SK-N-MC (cell line): ENCODE measurements around the gene PLEKHA7.
"Not testable (repeated sequence)": the region's sequence is repeated elsewhere in the genome, so short reads cannot be mapped to it uniquely, and the experiment has no call there.

Experiments used
- DNase-seq: peaks from one replicate; pipeline ENCODE4 v3.0.0-alpha.2; 2011; ENCODE audit warnings: low read depth, low spot score
- H3K27ac ChIP-seq: fragments of 200-600 bp; sonication (generic); 2 replicates; pipeline ENCODE4 v1.5.1; 2016; ENCODE audit warnings: mixed run types
- H3K36me3 ChIP-seq: fragments of 200-600 bp; sonication (generic); 2 replicates; pipeline ENCODE4 v1.6.1; 2017; ENCODE audit warnings: antibody characterized with exemption, low read length, mixed read lengths; ENCODE audit not compliant: insufficient read depth
- H3K4me3 ChIP-seq: fragments of 200-600 bp; sonication (generic); 2 replicates; pipeline ENCODE4 v1.5.1; 2016
- H3K9ac ChIP-seq: fragments of 200-600 bp; sonication (generic); 2 replicates; pipeline ENCODE4 v1.8.0; 2017; ENCODE audit warnings: mixed run types, mixed read lengths; ENCODE audit not compliant: insufficient read length
- H3K9me3 ChIP-seq: fragments of 200-600 bp; sonication (generic); 2 replicates; pipeline ENCODE4 v1.6.1; 2017; ENCODE audit warnings: low read depth, mild to moderate bottlenecking, antibody characterized with exemption, low read length, moderate library complexity, mixed read lengths
- EZH2 ChIP-seq: fragments of 200-600 bp; sonication (generic); IDR thresholded peaks from one replicate; pipeline ENCODE4 v1.6.1; 2017; ENCODE audit warnings: antibody characterized with exemption
- FOXP2 ChIP-seq: optimal IDR thresholded peaks from 2 replicates; pipeline ENCODE3; 2011; ENCODE audit warnings: mild to moderate bottlenecking, moderate library complexity; ENCODE audit not compliant: insufficient read depth; ENCODE audit errors: extremely low read length, control extremely low read depth
- POLR2AphosphoS5 ChIP-seq: IDR thresholded peaks from 2 replicates; pipeline ENCODE4 v1.6.1; 2012; ENCODE audit warnings: mild to moderate bottlenecking, low read depth, low read length, borderline replicate concordance

Gene PLEKHA7

DNA sequence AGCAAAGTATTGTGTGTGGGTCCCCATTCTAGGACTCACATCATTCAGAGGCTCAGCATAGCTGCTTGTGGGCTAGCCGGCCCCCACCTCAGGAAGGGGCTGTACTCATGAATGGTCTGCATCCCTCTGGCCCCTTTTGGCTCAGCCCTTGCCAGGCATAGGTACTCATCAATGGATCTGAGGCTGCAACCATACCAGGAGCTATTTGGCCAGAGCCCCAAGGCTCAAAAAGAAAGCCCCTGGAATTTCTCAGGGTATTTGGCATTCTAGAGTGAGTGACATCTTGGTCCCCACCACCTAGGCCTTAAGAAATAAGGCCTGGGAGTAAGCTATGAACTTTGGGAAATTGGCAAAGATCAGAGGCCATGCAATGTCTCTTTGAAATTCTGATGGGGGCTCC, 38.3 kb downstream of the PLEKHA7 start:
- H3K27ac ChIP-seq = no peak overlapping the region
- H3K9me3 ChIP-seq = no peaks in the 10 kb centered on the region
- no peaks in the 10 kb centered on the region for H3K36me3 ChIP-seq
- TF ChIP-seq POLR2AphosphoS5 (no peak), EZH2 (no peak), FOXP2 (no peak)
- no peak overlapping the region for H3K9ac ChIP-seq
- no peak overlapping the region for H3K4me3 ChIP-seq
- DNase-seq = no peak

DNA sequence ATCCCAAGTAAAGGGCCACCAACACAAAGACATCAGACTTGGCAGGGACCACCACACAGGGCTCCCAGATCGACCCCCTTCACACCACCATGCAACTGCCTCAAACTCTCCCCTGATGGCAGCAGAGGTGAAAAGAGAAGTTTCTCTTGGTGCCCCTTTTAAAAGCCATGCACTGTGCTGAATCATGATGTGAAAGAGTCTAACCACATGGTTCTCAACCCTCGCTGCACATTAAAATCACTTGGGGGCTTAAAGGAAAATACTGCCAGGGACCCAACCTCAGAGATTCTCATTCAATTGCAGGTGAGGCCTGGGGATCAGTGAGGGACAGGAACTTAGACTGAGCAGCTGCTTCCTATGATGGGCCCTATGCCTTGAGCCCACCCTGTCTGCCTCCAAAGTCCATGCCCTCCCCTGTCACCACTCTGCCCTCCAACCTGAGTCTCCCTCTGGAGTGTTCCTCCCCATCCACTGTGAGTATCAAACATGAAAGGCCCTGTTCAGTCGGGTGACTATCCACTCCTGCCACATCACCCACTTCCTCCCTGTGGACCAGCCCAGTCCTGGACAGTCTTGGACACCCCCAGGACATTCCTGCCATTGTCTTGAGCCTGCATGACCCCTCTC, 40.8 kb downstream of the PLEKHA7 start:
- no peak overlapping the region for H3K9ac ChIP-seq
- no peak overlapping the region for H3K27ac ChIP-seq

DNA sequence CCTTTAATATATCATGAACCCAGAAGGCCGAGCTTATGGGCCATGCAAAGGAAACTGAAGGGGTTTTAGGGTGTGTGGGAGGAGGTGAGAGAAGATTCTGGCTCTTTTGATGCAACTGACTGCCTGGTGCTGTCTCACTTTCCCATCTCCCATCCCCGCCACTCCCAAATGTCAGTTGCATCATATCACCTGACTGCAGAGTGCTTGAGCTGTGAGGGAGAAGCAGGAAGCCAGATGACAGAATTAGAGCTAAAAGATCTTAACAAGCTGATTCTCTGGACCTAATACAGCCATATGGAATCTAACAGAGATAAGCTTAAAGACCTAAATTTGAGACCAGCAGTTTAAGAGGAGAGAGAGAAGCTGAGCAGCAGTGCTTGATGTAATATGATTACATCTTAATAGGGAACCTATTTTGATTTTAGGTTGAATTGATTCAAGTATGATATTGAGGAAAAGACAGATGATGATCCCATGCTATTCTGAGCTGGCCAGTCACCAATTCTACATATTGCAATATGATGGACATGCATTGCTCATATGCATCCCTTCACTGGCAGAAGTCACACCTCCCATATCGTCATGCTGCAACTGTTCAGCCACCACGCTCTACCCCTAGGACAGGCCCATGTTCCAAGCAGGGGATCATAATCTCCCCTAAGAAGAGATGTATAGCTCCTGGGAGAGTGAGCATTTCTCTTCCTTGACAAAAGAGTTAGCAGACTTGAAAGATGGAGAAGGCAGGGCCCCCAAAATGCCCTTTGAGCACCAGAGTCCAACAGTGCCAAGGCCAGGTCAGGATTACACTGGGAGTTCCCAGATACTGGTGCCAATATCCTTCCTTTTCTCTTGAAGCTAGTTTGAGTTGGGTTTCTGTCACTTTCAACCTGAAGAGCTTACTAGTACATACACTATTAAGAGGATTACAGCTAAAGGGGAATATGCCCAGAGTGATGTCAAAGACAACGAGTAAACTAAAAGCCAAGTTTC, 44.9 kb downstream of the PLEKHA7 start:
- H3K27ac ChIP-seq = no peak overlapping the region
- TF ChIP-seq FOXP2 (no peak), POLR2AphosphoS5 (no peak), EZH2 (no peak)
- no peaks in the 10 kb centered on the region for H3K36me3 ChIP-seq
- H3K4me3 ChIP-seq = no peak overlapping the region
- H3K9me3 ChIP-seq = no peaks in the 10 kb centered on the region
- DNase-seq = no peak
- H3K9ac ChIP-seq = no peak overlapping the region

More for the DNA sequence above, 40.8 kb downstream of the PLEKHA7 start:
- DNase-seq = no peak
- no peaks in the 10 kb centered on the region for H3K36me3 ChIP-seq
- TF ChIP-seq EZH2 (no peak), POLR2AphosphoS5 (no peak), FOXP2 (no peak)
- H3K9me3 ChIP-seq = no peaks in the 10 kb centered on the region
- no peak overlapping the region for H3K4me3 ChIP-seq

DNA sequence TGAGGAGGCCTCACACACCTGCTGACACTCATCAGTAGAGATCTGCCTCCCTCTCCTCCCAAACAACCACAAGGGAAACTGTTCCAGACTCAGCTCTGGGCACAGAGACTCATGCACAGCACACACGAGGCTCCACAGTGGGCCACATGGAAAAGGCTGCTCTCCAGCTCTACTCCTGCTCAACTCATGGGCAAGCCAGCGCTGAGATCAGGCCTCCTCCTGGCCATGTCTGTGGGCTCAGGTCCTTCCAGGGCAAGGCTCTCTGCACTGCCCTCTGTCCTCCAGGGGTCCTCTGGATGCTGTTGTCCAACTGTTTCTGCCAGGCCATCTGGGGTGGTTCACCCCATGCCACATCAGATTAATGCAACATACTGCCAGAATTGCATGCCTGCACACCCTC, 46.0 kb downstream of the PLEKHA7 start:
- no peak for TF ChIP-seq POLR2AphosphoS5
- TF ChIP-seq EZH2 = no peak
- no peak for TF ChIP-seq FOXP2
- no peak for DNase-seq
- Histone ChIP-seq H3K9ac (no peak overlapping the region), H3K27ac (no peak overlapping the region), H3K36me3 (no peaks in the 10 kb centered on the region), H3K4me3 (no peak overlapping the region), H3K9me3 (no peaks in the 10 kb centered on the region)

DNA sequence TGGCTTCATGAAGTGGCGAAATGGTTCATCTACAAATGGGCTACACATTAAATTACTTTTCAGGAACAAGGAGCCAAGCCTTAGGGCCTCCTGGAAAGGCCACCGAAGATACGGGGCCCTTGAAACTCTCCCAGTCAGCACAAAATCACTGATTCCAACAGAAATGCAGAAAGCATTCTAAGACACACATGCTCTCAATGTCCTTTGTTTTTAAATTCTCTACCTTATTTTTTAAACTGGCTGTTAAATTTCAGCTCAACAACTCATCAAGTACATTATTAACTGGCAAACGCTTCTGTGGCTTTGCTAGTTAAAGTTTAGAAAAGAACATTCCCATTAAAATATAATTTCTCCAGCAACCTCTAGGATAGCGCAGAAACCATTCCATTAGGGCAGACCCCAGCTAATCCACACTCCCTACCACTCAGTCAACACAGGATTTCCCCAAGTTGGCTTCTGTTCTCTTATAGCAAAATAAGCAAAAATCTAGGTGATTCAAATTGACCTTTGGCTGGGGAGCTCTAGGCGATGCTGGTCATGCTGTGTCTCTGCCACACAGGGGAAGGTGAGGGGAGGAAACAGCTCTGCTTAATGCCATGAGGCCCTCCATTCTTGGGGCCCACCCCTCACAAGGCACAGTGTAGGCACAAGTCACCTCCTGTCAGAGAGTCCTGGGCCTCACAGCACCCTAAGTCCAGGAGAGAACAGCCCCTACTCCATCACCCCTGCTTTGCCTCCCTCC, 47.1 kb downstream of the PLEKHA7 start:
- Histone ChIP-seq H3K36me3 (no peaks in the 10 kb centered on the region), H3K4me3 (no peak overlapping the region), H3K27ac (no peak overlapping the region), H3K9ac (no peak overlapping the region), H3K9me3 (no peaks in the 10 kb centered on the region)
- DNase-seq = no peak
- no peak for TF ChIP-seq POLR2AphosphoS5
- TF ChIP-seq EZH2 = no peak
- TF ChIP-seq FOXP2 = no peak

DNA sequence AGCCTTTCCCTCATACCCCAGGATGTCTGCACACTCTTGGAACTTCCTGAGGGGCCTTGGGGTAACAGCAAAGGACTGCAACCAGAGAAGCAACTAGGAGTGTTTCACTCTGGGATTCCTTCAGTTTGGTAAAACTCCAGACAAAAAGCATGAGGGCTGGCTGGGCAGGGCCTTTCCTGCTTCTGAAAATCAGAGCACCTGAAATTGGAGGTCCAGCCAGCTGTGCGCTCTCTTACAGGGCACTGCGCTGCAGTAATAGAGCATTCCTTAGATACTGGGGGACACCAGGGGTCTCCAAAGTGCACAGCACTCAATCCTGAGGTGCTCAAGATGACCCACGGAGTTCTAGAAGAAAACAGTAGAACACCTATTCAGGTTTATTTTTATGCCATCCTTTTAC, 49.7 kb downstream of the PLEKHA7 start:
- Histone ChIP-seq H3K27ac (no peak overlapping the region), H3K9me3 (no peaks in the 10 kb centered on the region), H3K9ac (no peak overlapping the region), H3K4me3 (no peak overlapping the region), H3K36me3 (no peaks in the 10 kb centered on the region)
- TF ChIP-seq FOXP2 = no peak
- DNase-seq = no peak

DNA sequence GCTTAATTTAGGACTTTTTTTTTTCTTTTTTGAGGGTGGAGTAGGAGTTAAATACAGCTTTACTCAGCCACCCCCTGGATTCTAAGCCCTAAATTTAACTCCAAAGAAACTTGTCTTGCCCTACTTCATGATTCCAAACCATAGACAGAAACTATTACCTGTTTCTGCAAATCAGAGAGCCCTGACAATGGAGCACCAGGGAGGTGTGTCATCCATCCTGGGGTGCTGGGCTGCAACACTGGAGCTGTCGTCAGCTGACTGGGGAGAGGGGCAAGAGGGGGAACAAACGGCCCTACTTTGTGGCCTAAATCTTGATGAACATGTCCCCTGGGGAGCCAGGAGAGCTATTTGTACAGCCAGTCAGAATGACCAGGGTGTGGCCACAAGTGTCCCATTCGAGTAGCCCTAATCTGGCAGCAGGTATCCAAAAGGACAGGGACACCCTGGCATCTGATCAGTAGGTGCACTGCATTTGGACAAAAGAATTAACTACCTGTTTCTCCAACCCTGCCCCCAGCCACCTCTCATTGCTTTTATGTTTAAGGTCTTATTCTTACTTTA, 50.8 kb downstream of the PLEKHA7 start:
- Histone ChIP-seq H3K9ac (no peak overlapping the region), H3K4me3 (no peak overlapping the region), H3K27ac (no peak overlapping the region), H3K9me3 (no peaks in the 10 kb centered on the region), H3K36me3 (no peaks in the 10 kb centered on the region)
- no peak for DNase-seq
- TF ChIP-seq EZH2 = no peak
- TF ChIP-seq POLR2AphosphoS5 = no peak
- no peak for TF ChIP-seq FOXP2

DNA sequence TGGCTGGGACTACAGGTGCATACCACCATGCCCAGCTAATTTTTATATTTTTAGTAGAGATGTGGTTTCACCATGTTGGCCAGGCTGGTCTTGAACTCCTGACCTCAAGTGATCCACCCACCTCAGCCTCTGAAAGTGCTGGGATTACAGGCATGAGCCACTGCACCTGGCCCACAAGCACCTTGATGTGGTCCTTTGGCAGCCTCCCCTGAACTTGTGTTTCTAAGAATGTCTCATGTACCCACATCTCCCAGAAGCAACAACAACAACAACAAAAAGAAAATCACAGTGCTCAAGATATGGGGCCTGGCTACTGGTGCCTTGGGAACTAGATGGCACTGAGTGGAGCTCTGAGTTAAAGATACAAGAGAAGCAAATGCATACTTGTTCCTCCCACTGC, 51.6 kb downstream of the PLEKHA7 start:
- not testable (repeated sequence) for H3K36me3 ChIP-seq, H3K9ac ChIP-seq, H3K4me3 ChIP-seq, H3K9me3 ChIP-seq, DNase-seq, H3K27ac ChIP-seq
